ENCODE data around the gene CTIF.

CTIF gene

DNA sequence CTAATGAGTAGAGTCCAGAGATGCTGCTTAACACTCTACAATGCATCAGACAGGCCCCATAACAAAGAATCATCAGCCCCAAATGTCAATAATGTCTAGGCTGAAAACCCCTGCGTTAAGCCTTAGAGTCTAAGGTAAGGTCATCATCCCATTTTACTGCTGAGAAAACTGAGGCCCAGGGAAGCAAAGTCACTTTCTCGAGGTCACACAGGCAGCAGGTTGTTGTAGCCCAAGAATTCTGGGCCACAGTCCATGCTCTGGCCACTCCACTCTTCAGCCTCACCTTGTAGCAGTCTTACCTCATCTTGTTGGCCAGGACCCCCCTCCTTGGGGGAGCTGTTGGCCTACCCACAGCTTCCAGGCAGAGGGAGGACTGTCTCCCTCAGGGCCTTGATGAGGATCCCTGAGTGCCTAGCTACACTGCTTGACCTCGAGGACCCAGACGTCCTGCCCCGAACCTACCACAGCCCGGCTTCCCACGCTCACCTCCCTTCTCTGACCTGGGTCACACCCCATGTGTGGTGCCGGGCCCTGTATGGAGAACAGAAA lies 357.6 kb downstream of the CTIF start:
- TF ChIP-seq EZH2 (optimal IDR thresholded peaks at IDR 0.05; ENCODE audit: low read depth, low read length) (no peak), EZH2phosphoT487 (IDR thresholded peaks at IDR 0.05; ENCODE audit: low read length) (no peak)
- TF ChIP-seq, protein P1, sequence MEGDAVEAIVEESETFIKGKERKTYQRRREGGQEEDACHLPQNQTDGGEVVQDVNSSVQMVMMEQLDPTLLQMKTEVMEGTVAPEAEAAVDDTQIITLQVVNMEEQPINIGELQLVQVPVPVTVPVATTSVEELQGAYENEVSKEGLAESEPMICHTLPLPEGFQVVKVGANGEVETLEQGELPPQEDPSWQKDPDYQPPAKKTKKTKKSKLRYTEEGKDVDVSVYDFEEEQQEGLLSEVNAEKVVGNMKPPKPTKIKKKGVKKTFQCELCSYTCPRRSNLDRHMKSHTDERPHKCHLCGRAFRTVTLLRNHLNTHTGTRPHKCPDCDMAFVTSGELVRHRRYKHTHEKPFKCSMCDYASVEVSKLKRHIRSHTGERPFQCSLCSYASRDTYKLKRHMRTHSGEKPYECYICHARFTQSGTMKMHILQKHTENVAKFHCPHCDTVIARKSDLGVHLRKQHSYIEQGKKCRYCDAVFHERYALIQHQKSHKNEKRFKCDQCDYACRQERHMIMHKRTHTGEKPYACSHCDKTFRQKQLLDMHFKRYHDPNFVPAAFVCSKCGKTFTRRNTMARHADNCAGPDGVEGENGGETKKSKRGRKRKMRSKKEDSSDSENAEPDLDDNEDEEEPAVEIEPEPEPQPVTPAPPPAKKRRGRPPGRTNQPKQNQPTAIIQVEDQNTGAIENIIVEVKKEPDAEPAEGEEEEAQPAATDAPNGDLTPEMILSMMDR (IDR thresholded peaks at IDR 0.05; ENCODE audit: low read length) = no peak
- H3K9ac ChIP-seq (ENCODE audit: low read length) = no peak overlapping the region
- H3K27ac ChIP-seq (ENCODE audit: low read length) = no peak overlapping the region
- no peaks in the 10 kb centered on the region for H3K79me2 ChIP-seq (ENCODE audit: low read length)
- H3K9me2 ChIP-seq (replicated peaks; ENCODE audit: insufficient read depth, low read length) = no peaks in the 10 kb centered on the region
- H2AFZ ChIP-seq (ENCODE audit: low read length) = no peak overlapping the region; the same call in 1 of the 2 replicates
- no peaks in the 10 kb centered on the region for H3F3A ChIP-seq (ENCODE audit: insufficient read depth, low read length)
- no peaks in the 10 kb centered on the region for H3K36me3 ChIP-seq (replicated peaks; ENCODE audit: insufficient read depth, low read length)
- DNase-seq = no peak
- H3K4me1 ChIP-seq (ENCODE audit: low read length) = peaks cover 17% of the 10 kb centered on the region
- no peaks in the 10 kb centered on the region for H4K20me1 ChIP-seq (ENCODE audit: insufficient read depth, low read length)
- H3K9me3 ChIP-seq (replicated peaks; ENCODE audit: insufficient read depth, low read length) = no peaks in the 10 kb centered on the region
- H3K4me2 ChIP-seq (ENCODE audit: low read depth, low read length) = no peak overlapping the region
- H3K4me3 ChIP-seq (ENCODE audit: low read length) = no peak overlapping the region
- no peaks in the 10 kb centered on the region for H3K27me3 ChIP-seq (replicated peaks; ENCODE audit: insufficient read depth, low read length)

DNA sequence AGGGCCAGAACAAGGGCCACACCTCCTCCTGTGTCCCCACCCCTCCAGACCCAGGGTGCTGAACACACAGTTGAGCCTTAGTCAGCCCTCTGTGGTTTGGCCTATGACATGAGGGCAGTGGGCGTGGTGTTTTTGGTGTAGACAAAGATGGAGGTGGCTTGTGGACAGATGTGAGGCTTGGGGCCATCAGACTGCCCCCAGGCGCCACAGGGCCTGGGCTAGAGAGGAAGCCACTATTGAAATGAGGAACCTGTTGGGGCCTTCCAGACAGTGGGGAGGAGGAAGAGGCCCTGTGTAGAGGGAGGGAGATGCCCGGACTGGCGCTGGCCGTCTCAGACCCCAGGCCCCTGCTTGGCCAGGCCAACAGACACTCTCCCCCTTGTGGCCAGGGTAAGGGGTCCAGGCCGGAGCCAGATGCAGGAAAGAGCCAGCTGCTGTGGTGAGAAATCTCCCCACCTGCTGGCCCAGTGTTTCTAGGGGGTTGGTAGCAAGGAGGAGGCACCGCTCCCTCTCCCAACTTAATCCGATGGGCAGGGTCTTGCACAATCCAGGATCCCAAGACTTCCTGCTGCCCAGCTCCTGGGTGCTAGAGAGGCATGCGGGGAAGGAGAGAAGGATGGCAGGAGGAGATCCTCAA lies 358.2 kb downstream of the CTIF start:
- H3K4me1 ChIP-seq (ENCODE audit: low read length) = peaks cover 17% of the 10 kb centered on the region
- no peaks in the 10 kb centered on the region for H4K20me1 ChIP-seq (ENCODE audit: insufficient read depth, low read length)
- no peak overlapping the region; the same call in 1 of the 2 replicates for H2AFZ ChIP-seq (ENCODE audit: low read length)
- no peak overlapping the region for H3K4me3 ChIP-seq (ENCODE audit: low read length)
- DNase-seq = peak; percentile 50
- no peaks in the 10 kb centered on the region for H3K9me2 ChIP-seq (replicated peaks; ENCODE audit: insufficient read depth, low read length)
- H3K27me3 ChIP-seq (replicated peaks; ENCODE audit: insufficient read depth, low read length) = no peaks in the 10 kb centered on the region
- H3K9ac ChIP-seq (ENCODE audit: low read length) = no peak overlapping the region
- TF ChIP-seq, protein P1 (IDR thresholded peaks at IDR 0.05; ENCODE audit: low read length) = peak; percentile 19; the same call in 1 of the 2 replicates
- TF ChIP-seq EZH2 (optimal IDR thresholded peaks at IDR 0.05; ENCODE audit: low read depth, low read length) (no peak), EZH2phosphoT487 (IDR thresholded peaks at IDR 0.05; ENCODE audit: low read length) (no peak)
- no peaks in the 10 kb centered on the region for H3K9me3 ChIP-seq (replicated peaks; ENCODE audit: insufficient read depth, low read length)
- H3K4me2 ChIP-seq (ENCODE audit: low read depth, low read length) = no peak overlapping the region
- peak overlapping the region; percentile 20; the same call in 1 of the 2 replicates for H3K27ac ChIP-seq (ENCODE audit: low read length)
- no peaks in the 10 kb centered on the region for H3K79me2 ChIP-seq (ENCODE audit: low read length)
- H3K36me3 ChIP-seq (replicated peaks; ENCODE audit: insufficient read depth, low read length) = no peaks in the 10 kb centered on the region
- no peaks in the 10 kb centered on the region for H3F3A ChIP-seq (ENCODE audit: insufficient read depth, low read length)

DNA sequence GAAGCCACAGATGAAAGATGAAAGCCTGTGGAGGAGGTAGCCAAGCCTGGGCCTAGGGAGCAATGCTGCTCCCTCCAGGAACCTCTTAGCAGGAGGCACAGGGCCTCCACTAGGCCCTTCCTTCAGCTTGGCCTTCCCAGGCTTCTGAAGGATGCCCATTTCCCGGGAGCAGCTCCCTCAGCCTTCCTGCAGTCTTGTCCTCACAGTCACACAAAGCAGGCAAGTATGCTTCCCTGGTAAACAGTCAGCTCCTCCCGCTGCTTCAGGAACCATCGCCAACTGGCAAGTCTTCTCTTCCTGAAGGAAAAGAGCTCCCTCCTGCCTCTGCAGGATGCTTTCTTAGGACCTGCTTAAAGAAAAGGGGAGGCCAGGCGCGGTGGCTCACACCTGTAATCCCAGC lies 358.7 kb downstream of the CTIF start:
- Histone ChIP-seq H3K36me3 (replicated peaks; ENCODE audit: insufficient read depth, low read length) (no peaks in the 10 kb centered on the region), H3K4me3 (ENCODE audit: low read length) (no peak overlapping the region), H3K27ac (ENCODE audit: low read length) (peak overlapping the region; percentile 20; the same call in 1 of the 2 replicates), H3K4me2 (ENCODE audit: low read depth, low read length) (no peak overlapping the region), H3F3A (ENCODE audit: insufficient read depth, low read length) (no peaks in the 10 kb centered on the region), H3K9me2 (replicated peaks; ENCODE audit: insufficient read depth, low read length) (no peaks in the 10 kb centered on the region), H4K20me1 (ENCODE audit: insufficient read depth, low read length) (no peaks in the 10 kb centered on the region), H3K27me3 (replicated peaks; ENCODE audit: insufficient read depth, low read length) (no peaks in the 10 kb centered on the region), H3K79me2 (ENCODE audit: low read length) (no peaks in the 10 kb centered on the region), H3K9ac (ENCODE audit: low read length) (no peak overlapping the region), H3K4me1 (ENCODE audit: low read length) (peaks cover 17% of the 10 kb centered on the region), H3K9me3 (replicated peaks; ENCODE audit: insufficient read depth, low read length) (no peaks in the 10 kb centered on the region), H2AFZ (ENCODE audit: low read length) (no peak overlapping the region)
- TF ChIP-seq EZH2phosphoT487 (IDR thresholded peaks at IDR 0.05; ENCODE audit: low read length) (no peak), EZH2 (optimal IDR thresholded peaks at IDR 0.05; ENCODE audit: low read depth, low read length) (no peak)
- TF ChIP-seq, protein P1 (IDR thresholded peaks at IDR 0.05; ENCODE audit: low read length) = no peak
- no peak for DNase-seq

Data from MM.1S (cell line).